RWPE1 (cell line): ENCODE data around the gene EGFL7.

Source experiments
- CTCF ChIA-PET: fragments of 350-600 bp; sonication (Branson Sonifier 250); formaldehyde crosslinking; extraction: SDS; loops from one replicate; lab custom pipeline; 2021; lab: Yijun Ruan, JAX
- POLR2A ChIA-PET: fragments of 400-600 bp; formaldehyde crosslinking; extraction: SDS; loops from one replicate; lab custom pipeline; 2020; ENCODE audit warnings: antibody characterized with exemption; ENCODE audit not compliant: low non-redundant PET; lab: Yijun Ruan, JAX
- DNase-seq: peaks from one replicate; pipeline ENCODE4 v3.0.0; 2012; ENCODE audit warnings: low spot score
- H3K27ac ChIP-seq: fragments of 450-650 bp; 2 replicates; pipeline ENCODE4 v1.5.1; 2017
- CTCF ChIP-seq: fragments of 450-650 bp; conservative IDR thresholded peaks from 2 replicates; pipeline ENCODE4 v1.5.1; 2017; ENCODE audit warnings: low read depth, mild to moderate bottlenecking

The EGFL7 gene

GRCh38 chr9:136676920-136677686 is 14.4 kb downstream of the EGFL7 start:
- H3K27ac ChIP-seq, result peak overlapping the region; percentile 1; the same call in 1 of the 2 replicates
- no peak for DNase-seq
- TF ChIP-seq CTCF, result no peak
- ChIA-PET CTCF (interaction anchor here (0.6 to 3.1 kb wide), 6 partner anchors 12 to 251 kb away, joined by 3 to 14 read pairs (median 4); no protein-coding TSS in a partner anchor), POLR2A (interaction anchor here (0.6 kb wide), 1 partner anchor 109 kb away, joined by 4 read pairs; no protein-coding TSS in a partner anchor)

- POLR2A ChIA-PET, result no interaction called here
- TF ChIP-seq CTCF, result no peak
- CTCF ChIA-PET, result no interaction called here
- DNase-seq, result no peak
- peak overlapping the region; percentile 1; the same call in 1 of the 2 replicates for H3K27ac ChIP-seq
These were observed 15.3 kb downstream of the EGFL7 start for GRCh38 chr9:136678034-136678433.

DNA sequence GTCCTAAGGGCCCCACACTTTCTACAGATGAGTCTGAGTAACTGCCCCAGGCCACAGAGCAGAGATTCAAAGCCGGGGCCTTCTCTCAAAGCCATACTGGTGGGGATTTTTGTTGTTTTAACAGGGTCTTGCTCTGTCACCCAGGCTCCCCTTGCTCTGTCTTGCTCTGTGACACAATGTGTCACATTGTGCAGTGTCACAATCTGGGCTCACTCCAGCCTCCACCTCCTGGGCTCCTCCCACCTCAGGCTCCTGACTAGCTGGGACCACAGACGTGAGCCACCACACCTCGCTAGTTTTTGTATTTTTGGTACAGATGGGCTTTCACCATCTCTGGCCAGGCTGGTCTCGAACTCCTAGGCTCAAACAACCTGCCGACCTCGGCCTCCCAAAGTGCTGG is 15.9 kb downstream of the EGFL7 start:
- DNase-seq, result no peak
- peak overlapping the region; percentile 65 for H3K27ac ChIP-seq
- TF ChIP-seq CTCF, result no peak
- CTCF ChIA-PET, result no interaction called here
- POLR2A ChIA-PET, result no interaction called here

GRCh38 chr9:136679431-136679941 is 16.8 kb downstream of the EGFL7 start:
- ChIA-PET POLR2A (no interaction called here), CTCF (interaction anchor here (0.6 kb wide), 1 partner anchor 524 kb away, joined by 3 read pairs; no protein-coding TSS in a partner anchor)
- no peak for TF ChIP-seq CTCF
- peak overlapping the region; percentile 65 for H3K27ac ChIP-seq
- no peak for DNase-seq

DNA sequence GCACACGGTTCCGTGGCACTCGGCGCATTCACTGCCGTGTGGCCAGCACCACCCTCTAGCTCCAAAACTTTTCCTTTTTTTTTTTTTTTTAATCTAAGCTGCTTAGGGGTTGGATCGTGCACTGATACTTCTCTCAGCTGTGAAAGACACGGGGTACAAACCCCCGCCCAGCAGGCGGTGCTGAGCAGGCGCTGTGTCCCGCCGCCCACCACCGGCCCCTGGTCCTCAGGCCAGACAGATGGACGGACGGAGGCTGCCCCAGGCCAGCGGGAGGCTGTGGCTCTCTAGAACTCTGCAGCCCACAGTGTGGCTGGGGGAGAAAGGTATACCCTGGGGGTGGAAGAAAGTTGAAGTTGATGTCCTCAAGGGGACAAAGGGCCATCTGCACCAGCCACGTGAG is 18.3 kb downstream of the EGFL7 start:
- ChIA-PET CTCF (interaction anchor here (3.5 kb wide), 1 partner anchor 9 kb away, joined by 35 read pairs; no protein-coding TSS in a partner anchor), POLR2A (no interaction called here)
- no peak for DNase-seq
- H3K27ac ChIP-seq, result no peak overlapping the region
- TF ChIP-seq CTCF, result no peak

DNA sequence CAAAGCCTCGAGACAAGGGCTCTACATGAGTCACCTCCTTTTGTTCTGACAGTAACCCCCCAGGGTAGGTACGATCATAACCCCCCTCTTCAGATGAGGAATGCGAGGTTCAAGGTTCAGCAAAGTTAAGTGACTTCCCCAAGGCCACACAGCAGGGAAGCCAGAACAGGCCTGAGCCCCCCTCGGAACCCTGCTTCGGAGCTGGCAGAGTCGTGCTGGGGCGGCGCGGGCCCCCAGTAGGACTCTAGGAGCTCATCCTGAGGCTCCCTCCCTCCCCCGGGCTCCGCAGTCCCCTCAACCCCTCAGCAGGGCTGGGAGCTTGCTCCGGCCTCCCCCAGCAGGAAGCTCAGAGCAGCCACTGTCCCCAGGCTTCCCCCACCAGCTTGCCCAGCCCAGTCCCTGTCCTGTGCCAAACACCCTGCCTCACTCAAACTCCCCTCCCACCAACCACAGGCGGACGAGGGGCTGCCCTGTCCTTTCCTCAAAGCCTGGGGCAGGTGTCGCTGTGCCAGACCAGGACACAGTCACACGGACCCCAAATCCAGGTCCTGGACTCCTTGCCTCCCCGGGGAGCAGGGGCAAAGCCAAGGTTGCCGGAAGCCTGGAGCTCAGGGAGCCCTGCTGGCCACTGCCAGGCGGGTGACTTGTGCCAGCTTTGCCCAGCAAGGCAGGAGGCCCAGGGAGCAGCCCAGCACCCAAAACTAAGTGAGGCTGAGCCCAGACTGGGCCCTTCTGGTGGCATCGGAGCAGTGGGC is 19.4 kb downstream of the EGFL7 start:
- no peak for DNase-seq
- H3K27ac ChIP-seq, result no peak overlapping the region
- ChIA-PET CTCF (interaction anchor here (0.6 to 3.5 kb wide), 2 partner anchors 10 to 224 kb away, joined by 5 to 35 read pairs; no protein-coding TSS in a partner anchor), POLR2A (no interaction called here)
- no peak for TF ChIP-seq CTCF
